Endometrium (tissue), 2 donors: ENCODE data around the gene PIK3CD.

Experiments
- FAIRE-seq: peaks from 2 replicates; lab custom pipeline; 2012; peaks lifted over from hg19 to GRCh38; lab: Jason Lieb, UNC
- donor health status: control.
- donor health status: control.

PIK3CD gene

DNA sequence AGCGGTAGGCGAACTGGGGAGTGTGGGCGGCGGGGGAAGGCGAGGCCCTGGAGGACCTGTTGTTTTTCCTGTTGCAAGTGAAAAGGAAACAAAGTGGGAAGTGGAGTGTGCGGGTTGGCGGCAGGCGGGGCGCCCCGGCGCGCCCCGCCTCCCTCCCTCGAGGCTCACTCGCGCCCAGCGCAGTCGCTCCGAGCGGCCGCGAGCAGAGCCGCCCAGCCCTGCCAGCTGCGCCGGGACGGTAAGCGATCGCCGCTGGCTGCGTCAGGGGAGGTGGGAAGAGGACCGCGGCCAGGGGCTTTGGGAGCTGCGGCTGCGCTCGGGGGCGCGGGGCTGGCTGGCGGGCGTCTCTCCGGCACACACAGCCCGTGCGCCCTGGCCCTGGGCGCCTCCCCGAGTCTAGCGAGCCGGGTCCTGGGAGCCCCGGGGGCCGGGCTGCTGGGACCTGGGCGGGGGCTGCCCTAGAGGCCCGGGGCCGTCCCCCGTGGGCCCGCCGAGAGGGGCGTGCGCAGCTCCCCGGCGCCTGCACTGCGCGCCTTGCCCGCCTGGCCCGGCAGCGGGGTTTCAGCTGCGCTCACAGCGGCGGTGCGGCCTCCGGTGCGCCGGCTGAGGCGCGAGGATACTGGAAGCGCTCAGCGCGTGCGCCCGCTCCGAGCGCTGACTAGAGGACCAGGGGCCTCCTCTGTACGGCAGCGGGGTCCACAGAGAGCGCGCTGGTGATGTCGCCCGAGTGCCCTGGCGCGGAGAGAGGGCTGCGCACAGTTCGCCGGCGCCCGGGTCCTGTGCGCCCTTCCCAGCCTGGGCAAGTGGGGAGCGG lies at the start of gene PIK3CD:
TSS of gene PIK3CD (plus strand) at position 167 of the 814 bp plus-strand sequence. CDS start 58,725 bp downstream, outside the sequence.
- FAIRE-seq, result no peak

DNA sequence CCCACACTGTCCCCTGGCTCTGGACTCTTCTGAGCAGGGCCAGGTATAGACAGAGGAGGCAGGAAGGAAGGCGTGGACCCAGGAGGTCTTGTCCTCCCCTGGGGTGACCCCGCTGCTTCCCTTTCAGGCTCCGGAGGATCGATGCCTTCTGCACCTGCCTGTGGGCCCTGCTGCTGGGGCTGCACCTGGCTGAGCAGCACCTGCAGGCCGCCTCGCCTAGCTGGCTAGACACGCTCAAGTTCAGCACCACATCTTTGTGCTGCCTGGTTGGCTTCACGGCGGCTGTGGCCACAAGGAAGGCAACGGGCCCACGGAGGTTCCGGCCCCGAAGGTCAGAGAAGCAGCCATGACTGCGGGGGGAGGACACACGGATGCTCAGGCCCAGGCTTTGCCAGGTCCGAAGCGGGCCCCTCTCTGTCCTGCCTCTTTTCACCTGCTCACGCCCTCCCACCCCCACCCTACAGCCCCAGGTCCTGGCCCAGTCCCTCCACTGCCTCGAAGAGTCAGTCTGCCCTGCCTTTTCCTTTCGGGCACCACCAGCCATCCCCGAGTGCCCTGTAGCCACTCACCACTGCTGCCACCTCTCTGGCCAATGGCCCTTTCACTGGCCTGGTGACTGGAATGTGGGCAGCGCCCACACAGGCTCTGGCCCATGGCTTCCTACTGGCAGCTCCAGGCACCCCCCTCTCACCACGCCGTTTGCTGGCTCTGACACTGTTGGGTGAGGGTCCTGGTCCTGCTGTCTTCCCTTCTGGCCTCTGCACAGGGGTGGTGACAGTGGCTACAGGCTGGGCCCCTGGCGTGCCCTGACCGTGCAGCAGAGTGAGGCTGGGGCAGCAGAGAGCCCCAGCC lies 49.4 kb upstream of the PIK3CD start:
- FAIRE-seq, result no peak

DNA sequence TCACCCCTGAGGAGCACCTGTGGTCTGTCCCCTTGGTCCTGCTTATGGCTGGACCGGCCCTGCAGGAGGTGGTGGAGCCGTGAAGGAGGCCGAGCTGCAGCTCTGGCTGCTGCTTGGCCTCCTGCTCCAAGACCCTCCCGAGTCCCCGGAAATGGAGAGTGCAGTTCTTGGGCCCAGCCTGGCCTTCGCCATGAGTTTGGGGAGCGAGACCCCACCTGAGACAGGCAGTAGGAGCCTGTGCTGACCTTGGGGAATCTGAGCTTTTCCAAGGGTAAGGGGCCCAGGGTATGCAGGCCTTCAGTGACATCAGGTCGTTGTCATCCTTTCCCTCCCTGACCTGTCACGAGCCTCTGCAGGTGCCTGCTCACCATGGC lies 48.8 kb upstream of the PIK3CD start:
- no peak for FAIRE-seq

DNA sequence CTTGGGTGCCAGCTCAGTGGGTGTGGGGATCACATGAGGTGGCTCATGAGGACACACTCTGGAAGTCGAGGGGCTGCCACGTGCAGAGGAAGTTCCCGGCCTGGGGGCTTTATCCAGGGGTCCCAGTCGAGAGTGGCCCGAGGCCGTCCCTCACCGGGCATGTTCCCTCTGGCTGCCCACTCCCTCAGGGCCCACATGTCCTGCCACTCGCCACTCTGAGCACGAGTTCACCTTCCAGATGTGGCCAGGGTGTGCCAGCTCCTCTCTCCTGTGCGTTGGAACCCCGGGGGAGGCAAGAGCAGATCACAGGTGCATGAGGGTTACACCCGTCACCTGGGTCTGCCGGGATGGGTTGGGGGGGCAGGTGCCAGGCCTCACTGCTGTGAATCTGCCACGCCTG lies 48.2 kb upstream of the PIK3CD start:
- FAIRE-seq, result no peak

DNA sequence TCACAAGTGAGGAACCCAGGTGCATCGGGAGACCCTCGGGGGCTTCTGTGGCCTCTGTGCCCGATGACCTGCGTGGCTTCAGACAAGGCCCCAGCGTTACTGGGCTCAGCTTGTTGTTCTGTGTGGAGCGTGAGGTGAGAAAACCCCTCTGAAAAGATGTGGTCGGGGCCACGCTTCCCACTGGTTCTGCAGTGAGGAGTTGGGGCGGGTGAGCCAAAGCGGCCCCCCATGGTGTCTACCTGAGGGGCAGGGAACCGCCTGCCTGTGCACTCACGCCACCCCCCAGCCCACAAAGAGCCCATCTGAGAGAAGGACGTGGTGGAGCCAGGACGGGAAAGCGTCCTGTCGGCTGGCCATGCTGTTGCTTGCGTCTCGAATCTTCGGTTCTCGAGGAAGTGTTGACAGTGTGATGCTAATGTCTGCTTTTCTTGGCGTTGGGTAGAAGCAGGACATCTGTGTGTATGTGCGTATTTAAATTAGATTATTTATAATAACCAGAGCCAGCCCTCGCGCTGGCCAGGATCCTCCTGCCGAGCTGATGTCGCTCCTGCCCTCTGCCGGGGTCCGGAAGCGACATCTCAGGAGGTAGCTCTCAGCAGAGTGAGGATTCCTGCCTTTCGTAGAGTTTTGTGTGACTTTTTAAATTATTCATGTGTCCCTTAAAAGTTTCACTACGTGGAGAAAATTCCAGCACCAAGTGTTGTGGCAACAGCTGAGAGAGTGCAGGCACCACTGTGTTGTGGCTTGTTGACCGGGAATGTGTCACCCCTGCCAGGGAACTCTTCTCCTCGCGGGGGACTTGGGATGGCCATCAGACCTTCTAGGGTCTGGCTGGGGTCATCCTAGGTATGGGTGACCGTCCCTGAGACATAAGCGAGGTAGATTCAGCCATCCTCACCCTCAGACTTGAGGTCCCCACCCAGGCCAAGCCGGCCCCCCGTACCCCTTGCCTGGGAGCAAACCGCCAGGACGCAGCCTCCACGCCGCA lies 47.5 kb upstream of the PIK3CD start:
- FAIRE-seq, result no peak

DNA sequence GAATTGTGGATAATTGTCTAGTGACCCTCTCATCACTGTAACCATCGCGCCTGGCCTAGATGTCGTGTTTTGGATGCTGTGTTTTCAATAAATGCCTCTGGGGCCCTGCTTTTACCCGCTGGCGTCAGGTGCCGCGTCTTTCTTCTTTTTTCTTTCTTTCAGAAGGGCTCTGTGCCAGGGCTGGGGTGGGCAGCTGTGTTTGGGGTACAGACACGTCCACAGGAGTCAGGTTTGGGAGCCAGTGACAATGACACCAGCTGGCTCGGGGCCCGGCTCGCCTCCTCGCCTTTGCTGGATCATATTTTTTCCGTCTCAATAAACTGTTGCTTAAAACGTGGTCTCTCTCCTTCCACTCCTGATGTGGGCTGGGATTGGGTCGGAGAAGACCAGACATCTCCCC lies 46.7 kb upstream of the PIK3CD start:
- FAIRE-seq, result no peak

DNA sequence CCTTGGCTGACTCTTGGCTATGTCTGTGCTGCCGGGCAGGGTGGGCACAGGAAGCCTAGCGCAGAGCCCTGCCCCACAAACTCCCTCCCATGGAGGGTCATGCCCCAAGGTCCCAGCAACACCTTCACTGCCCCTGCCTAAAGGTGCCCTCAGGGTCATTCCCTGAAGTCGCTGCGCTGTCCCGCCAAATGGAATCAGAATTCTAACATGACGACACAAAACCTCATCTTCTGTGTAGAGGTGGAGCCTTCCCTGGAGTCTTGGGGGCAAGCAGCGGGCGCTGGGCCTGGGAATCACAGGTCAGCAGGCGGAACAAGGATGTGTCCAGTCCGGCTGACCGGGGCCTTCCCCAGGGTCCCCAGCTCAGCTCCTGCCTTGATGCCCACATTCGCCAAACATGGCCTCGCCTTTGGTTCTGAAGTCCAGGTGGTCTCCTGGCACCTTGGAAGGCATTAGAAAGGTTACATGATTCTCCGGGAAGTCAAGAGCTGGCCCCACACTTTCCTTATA lies 45.5 kb upstream of the PIK3CD start:
- no peak for FAIRE-seq

DNA sequence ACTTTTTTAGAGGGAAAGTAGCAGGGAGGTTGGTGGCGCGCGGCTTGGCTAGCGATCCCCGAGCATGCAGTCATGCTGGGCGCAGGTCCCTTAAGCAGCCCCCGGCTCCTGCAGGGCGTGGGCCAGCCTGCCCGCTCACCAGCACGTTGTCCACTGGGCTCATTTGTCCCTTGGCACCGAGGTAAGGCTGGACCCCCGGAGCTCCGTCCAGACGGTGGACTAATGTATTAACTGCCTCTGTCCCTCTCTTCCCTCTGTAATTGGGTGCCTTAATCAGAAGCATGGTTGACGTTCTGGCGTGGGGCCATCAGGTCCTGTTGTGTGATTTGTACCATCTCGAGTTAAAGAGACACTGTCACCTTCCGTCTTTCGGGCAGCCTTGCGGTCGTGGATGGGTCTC lies 45.1 kb upstream of the PIK3CD start:
- FAIRE-seq, result no peak

DNA sequence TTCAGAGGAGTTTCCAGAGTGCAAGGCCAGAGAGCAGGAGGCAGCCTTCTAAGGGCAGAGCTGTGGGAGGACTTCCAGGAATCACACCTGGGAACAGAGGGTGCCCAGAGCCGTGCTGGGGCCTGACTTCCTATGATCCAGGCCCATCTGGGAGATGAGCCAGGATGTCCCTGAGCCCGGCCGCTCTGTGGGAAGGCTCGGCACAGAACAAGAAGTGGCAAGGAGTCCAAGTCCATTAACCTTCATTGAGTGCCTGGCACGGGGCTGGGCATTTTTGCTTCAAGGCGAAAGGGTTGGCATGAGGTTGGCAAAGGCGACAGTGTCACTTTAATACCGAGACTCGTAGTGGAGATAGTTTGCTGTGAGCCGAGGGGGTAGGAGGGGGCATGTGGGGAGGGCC lies 44.6 kb upstream of the PIK3CD start:
- no peak for FAIRE-seq

DNA sequence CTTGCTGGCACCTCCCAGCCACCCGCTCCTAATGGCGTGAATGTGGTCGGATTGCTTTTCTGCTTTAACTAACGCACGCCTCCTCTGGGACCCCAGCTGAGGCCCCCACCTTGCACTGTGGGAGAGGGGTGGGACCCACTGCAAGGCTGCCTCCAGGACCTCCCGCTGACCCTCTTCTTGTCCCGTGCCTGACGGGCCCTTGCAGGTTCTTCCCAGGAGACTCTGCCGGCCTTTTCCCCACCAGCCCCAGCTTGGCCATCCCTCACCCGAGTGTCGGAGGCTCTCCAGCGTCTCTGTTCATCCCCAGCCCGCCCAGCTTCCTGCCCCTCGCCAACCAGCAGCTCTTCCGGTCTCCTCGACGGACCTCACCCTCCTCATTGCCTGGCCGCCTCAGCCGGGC lies 44.2 kb upstream of the PIK3CD start:
- FAIRE-seq, result no peak

DNA sequence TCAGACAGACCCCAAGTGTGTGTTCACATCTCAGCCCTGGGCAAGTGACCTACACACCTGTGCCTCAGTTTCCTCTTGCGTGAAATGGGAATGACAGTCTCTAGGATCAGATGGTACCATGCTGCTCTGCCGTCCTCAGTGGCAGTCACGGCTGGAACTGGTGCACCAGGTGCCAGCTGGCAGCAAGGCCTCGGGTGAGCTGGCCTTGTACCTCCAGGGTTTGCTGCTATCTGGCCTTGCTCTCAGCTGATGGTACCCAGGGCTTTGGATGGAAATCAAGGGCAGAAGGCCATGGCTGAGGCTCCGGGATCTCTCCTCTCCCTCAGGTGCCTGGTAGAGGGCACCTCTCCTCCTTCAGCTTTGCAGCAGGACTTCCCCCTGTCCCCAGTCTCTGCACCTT lies 41.5 kb upstream of the PIK3CD start:
- no peak for FAIRE-seq

DNA sequence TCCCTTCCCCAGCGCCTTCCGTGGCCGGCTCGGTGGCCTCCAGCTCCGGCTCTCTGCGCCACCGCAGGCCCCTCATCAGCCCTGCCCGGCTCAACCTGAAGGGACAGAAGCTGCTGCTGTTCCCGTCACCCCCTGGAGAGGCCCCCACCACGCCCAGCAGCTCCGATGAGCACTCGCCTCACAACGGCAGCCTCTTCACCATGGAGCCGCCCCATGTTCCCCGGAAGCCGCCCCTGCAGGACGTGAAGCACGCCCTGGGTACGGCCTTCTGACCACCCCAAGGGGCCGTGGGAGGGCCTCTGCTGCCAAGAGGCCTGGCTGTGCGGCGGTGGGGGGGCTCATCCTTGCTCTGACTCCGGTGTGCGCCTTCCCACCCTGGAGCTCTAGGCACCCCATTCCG lies 41.0 kb upstream of the PIK3CD start:
- no peak for FAIRE-seq

DNA sequence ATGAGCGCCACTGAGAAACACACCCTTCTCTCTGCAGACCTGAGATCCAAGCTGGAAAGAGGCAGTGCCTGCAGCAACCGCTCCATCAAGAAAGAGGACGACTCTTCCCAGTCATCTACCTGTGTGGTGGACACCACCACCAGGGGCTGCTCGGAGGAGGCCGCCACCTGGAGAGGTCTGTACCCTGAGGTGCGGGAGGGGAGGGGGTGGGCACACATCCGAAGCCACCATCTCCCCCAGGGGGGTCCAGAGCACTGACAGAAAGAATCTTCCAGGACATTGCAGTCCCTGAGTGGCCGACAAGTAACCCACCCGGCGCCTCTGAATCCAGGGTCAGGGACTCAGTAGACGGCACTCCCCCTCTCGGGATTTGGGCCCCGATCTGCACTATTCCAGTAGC lies 39.8 kb upstream of the PIK3CD start:
- no peak for FAIRE-seq

DNA sequence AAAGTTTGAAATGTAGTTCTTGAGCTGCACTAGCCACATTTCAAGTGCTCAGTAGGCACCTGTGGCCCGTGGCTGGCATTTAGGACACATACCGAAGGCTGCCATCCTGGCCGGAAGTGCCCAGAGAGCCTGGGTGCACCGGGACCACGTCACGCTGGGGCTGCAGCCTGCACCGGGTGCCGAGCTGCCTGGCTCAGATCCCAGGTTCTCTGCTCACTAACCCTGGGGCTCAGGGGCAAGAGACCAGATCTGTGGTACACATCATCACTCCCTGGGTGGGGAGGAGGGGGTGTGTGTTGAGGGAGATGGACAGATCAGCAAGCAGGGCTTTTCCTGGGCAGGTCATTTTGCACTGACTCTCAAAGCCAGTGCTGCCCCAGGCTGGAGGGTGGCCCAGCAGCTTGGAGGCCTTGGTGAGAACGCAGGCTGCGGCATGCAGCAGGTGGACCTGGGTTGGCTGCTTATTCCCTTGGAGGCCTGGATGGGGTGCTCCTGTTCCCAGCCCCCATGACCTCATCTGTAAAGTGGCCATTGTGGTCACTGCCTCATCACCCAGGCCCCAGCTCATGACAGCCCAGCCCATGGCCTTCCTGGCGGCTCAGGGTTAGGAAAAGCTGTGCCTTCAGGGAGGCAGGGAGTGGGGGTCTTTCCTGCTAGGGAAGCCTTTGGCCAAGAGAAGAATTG lies 39.2 kb upstream of the PIK3CD start:
- no peak for FAIRE-seq

DNA sequence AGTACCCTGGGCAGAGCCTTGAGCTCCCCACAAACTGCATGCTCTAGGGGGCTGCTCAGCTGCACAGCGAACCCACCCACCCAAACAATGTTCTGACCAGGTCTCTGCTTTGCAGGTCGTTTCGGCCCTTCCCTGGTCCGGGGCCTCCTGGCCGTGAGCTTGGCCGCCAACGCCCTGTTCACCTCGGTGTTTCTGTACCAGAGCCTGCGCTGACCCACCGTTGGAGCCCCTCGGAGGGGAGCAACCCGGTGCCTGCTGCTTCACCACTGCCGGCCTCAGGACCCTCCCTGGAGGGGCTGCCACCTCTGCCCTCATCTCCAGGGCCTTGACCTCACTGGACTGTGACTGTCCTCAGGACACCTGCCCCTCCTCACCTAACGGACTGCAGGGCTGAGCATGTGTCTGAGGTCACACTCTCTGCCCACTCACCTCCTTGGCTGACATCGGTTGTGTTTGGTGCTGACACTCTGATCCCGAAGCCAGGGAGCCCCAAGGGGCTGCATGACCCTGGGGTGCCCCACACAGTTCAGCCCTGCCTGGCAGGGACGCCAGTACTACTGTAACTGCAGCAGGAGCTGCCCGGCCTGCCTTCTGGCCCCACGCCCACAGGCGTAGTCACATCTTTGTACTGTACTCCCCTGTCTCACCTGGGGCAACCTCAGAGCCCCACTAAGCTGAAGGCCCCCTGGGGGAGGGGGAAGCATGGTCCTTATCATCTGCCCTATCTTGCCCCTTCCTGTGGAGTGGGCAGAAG lies 38.5 kb upstream of the PIK3CD start:
- no peak for FAIRE-seq

DNA sequence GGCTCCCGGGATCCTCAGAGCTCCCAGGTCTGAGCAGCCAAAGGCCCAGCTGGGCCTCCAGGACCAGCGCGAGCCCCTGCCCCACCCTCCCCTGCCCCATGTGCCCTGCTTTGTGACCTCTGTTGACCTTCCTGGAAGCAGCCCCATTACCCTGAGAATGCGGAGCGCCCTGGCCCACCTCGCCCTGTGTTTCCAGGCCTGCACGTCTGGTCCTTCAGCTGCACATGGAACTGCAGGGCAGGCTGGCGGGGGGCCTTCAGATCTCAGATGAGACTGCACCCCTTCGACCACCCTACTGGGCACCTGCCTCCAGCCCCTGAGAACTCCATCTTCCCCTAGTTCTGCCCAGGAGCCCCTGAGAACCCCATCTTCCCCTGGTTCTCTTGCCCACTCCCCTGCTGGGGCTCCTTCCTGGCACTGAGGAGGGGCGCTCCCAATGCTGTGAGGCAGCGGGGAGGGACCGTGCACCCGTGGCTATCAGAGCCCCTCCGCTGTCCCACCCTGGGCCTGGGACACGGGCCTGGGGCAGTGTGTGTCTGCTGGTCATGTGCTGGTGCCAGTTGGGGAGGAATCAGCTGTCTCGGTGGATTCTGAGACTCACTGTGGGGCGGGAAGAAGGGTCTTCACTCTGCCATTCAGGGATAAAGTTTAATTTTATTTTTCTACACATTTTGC lies 37.8 kb upstream of the PIK3CD start:
- no peak for FAIRE-seq

DNA sequence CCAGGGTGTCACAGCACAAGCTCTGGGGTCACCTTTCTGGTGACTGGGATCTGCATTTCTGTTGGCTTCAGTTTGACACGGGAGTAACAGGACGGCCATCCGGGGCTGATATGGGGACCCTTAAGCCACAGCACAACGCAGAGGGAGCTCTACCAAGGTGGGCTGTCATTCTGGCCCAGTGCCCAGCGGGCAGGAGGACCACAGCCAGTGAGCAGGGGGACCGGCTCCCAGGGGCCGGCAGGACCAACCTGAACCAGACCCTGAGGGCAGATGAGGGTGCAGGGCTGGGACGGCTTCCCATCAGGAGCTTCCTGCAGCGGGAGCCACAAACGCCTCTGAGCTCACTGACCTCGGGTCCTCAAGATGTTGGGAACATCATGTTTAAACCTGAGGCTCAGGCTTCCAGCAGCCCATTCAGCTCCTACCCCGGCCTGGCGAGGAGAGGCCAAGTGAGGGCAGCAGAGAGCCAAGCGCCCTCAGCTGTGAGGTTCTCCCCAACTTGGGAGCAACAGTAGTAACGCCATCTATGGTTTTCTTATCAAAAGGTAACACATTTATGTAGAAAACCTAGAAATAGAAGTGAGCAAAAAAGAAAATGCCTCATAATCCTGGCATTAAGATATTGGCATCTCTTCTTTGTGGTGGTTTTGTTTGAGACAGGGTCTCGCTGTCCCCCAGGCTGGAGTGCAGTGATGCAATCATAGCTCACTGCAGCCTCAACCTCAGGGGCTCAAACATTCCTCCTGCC lies 36.0 kb upstream of the PIK3CD start:
- FAIRE-seq, result no peak

DNA sequence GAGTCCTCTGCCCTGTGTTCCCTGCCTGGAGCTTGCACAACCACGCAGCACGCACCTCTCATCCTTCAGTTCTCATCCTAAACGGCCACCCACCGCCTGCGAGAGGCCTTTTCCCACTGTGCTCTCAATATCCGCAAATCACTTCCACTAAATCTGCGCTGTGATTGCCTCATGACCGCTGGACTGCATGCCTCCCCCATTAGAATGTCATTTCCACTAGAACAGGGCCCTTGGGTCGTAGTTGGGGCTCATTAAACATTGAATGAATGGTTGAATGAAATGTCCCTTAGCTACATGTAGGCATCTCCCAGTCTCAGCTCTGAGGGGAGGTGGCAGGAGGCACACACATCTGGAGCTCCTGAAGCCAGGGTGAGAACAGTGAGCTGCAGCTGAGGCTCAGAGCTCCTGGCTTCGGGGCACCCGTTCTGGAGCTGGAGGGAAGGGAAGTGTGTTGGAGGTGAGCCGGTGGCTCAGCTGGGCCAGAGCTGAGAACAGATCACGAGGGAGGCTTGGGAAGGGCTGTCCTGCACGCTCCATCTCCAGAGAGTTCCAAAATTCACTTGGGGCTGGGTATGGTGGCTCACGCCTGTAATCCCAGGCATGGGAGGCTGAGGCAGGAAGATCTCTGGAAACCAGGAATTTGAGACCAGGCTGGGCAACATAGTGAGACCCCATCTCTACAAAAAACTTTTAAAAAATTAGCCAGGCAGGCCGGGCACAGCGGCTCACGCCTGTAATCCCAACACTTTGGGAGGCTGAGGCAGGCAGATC lies 32.4 kb upstream of the PIK3CD start:
- FAIRE-seq, result no peak

DNA sequence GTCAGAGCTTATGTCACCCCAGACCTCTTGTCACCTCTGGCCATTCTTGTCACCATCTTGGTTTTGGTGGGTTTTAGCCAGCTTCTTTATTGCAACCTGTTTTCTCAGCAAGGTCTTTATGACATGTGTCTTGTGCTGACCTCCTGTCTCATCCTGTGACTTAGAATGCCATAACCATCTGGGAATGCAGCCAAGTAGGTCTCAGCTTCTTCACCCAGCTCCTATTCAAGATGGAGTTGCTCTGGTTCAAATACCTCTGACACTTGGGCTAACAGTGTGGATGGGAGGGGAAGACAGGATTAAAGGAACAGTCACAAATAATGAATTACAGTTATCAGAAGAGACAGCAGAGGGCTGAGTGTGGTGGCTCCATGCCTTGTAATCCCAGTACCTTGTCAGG lies 30.5 kb upstream of the PIK3CD start:
- FAIRE-seq, result no peak
